ENCODE results near the gene HTR3A. TPM values are rescaled to one million over a fixed set of nuclear protein-coding genes. Genes with fewer than 3 reads are reported as not detected.

Gene HTR3A
- total RNA-seq, 1 experiment from 2014 or later, result not detected

DNA sequence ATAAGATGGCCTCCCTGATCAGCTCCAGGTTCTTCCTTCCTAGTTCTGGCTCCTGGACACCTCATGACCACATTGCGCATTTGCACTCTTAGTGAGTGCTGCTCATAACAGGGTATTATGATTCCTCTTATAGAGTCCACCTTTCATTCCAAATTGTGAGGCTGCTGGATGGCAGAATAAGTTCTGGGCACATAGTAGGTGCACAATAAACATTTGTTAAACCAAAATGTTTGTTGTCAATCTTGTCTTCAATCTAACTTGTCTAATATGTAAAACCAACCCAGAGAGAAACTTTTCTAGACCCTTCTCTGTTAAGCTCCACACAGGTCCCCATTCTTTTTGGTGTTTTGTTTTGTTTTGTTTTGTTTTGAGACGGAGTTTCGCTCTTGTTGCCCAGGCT, 62.0 kb downstream of the HTR3A start:
- DNase-seq (ENCODE audit: low read depth in 1 of 2, low spot score in 2 of 2), result no peak
- no peaks in the 10 kb centered on the region; the same call in 1 of the 2 replicates for H3K4me1 ChIP-seq (replicated peaks)
- 0 out of 2 replicates have a peak, but pooled peaks cover 2% of the 10 kb centered on the region for H3K27me3 ChIP-seq (replicated peaks)
- no peaks in the 10 kb centered on the region for H3K9me3 ChIP-seq (replicated peaks)
- H3K4me3 ChIP-seq, result no peak overlapping the region
- H3K36me3 ChIP-seq, result no peaks in the 10 kb centered on the region
- H3K27ac ChIP-seq, result no peak overlapping the region

- DNase-seq (ENCODE audit: low read depth in 1 of 2, low spot score in 2 of 2), result no peak
- H3K9me3 ChIP-seq (replicated peaks), result no peaks in the 10 kb centered on the region
- H3K27me3 ChIP-seq (replicated peaks), result 0 out of 2 replicates have a peak, but pooled peaks cover 2% of the 10 kb centered on the region
- no peaks in the 10 kb centered on the region; the same call in 1 of the 2 replicates for H3K4me1 ChIP-seq (replicated peaks)
- no peak overlapping the region for H3K4me3 ChIP-seq
- no peaks in the 10 kb centered on the region for H3K36me3 ChIP-seq
- H3K27ac ChIP-seq, result no peak overlapping the region
Observed at GRCh38 chr11:114039551-114039950, 64.6 kb downstream of the HTR3A start.

Other genes starting within 250 kb of the HTR3A start
- 16.8 and 22.4 TPM in 2 replicates for gene ZW10, start 201.4 kb upstream of the HTR3A start, total RNA-seq (2014; rRNA removed; shearing (Covaris generic))
- gene CLDN25, start 195.3 kb upstream of the HTR3A start, total RNA-seq (2014; rRNA removed; shearing (Covaris generic)), result not detected in 2 replicates
- gene USP28, start 99.5 kb upstream of the HTR3A start, total RNA-seq (2014; rRNA removed; shearing (Covaris generic)), result 10.7 and 16.9 TPM in 2 replicates
- gene HTR3B, start 70.3 kb upstream of the HTR3A start, total RNA-seq (2014; rRNA removed; shearing (Covaris generic)), result not detected in 2 replicates
- not detected in 2 replicates for gene ZBTB16, start 84.6 kb downstream of the HTR3A start, total RNA-seq (2014; rRNA removed; shearing (Covaris generic))

Measured in SJSA1 (cell line).